Uterus (tissue), 2 donors: ENCODE measurements around the gene OPRL1.
"Not testable (repeated sequence)": the region's sequence is repeated elsewhere in the genome, so short reads cannot be mapped to it uniquely, and the experiment has no call there.

Experiments
- POLR2A ChIP-seq, 2 donors: fragments of 450-650 bp; IDR thresholded peaks; one replicate each; pipeline ENCODE4 v1.6.1; 2016; ENCODE audit warnings: antibody characterized with exemption in 2 of 2, mild to moderate bottlenecking in 1 of 2, moderate library complexity in 1 of 2
- TF ChIP-seq, protein P1 (sequence below), 4 experiments: fragments of 200-600 bp in 2 of 4; fragments of 450-650 bp in 2 of 4; sonication (generic) in 2 of 4; IDR thresholded peaks; one replicate each; pipeline ENCODE4 v1.5.1; 2016 to 2019; ENCODE audit warnings: antibody characterized with exemption in 4 of 4, mild to moderate bottlenecking in 2 of 4, moderate library complexity in 1 of 4

DNA sequence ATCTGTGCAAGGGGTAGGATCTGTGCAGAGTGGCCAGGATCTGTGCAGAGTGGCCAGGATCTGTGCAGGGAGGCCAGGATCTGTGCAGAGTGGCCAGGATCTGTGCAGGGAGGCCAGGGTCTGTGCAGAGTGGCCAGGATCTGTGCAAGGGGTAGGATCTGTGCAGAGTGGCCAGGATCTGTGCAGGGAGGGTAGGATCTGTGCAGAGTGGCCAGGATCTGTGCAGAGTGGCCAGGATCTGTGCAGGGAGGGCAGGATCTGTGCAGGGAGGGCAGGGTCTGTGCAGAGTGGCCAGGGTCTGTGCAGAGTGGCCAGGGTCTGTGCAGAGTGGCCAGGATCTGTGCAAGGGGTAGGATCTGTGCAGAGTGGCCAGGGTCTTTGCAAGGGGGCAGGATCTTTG, 8.7 kb downstream of the OPRL1 start:
- TF ChIP-seq, protein P1, sequence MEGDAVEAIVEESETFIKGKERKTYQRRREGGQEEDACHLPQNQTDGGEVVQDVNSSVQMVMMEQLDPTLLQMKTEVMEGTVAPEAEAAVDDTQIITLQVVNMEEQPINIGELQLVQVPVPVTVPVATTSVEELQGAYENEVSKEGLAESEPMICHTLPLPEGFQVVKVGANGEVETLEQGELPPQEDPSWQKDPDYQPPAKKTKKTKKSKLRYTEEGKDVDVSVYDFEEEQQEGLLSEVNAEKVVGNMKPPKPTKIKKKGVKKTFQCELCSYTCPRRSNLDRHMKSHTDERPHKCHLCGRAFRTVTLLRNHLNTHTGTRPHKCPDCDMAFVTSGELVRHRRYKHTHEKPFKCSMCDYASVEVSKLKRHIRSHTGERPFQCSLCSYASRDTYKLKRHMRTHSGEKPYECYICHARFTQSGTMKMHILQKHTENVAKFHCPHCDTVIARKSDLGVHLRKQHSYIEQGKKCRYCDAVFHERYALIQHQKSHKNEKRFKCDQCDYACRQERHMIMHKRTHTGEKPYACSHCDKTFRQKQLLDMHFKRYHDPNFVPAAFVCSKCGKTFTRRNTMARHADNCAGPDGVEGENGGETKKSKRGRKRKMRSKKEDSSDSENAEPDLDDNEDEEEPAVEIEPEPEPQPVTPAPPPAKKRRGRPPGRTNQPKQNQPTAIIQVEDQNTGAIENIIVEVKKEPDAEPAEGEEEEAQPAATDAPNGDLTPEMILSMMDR (IDR thresholded peaks at IDR 0.05): not testable (repeated sequence)
- TF ChIP-seq POLR2A (IDR thresholded peaks at IDR 0.05): not testable (repeated sequence)
